ENCODE data around the gene ATRN. TPM values are rescaled to one million over a fixed set of nuclear protein-coding genes. Genes with fewer than 3 reads are reported as not detected.

Gene ATRN
- total and polyA plus RNA-seq, 2 donors (not counting 1 experiment from before 2014, with no cell fraction given): 5.8 to 19.5 TPM

GRCh38 chr20:3449319-3449718, 21.5 kb upstream of the ATRN start:
- ChIA-PET CTCF (no interaction called here), POLR2A (no interaction called here)
- no peak overlapping the region for H3K9ac ChIP-seq (ENCODE audit: low read length)
- no peaks in the 10 kb centered on the region for H3K27me3 ChIP-seq (replicated peaks in 1 of 4; ENCODE audit: control extremely low read depth in 1 of 4, control insufficient read depth in 3 of 4, insufficient read depth in 4 of 4, low read length in 3 of 4)
- intact Hi-C loops (cut with micrococcal nuclease): no loop called here
- Mint-ChIP-seq H3K27ac (no peak overlapping the region), H3K4me3 (no peak overlapping the region), H3K9me3 (ENCODE audit: insufficient read depth) (no peaks in the 10 kb centered on the region), H3K4me1 (no peaks in the 10 kb centered on the region), H3K27me3 (peaks cover 33% of the 10 kb centered on the region)
- no peaks in the 10 kb centered on the region for H3K9me3 ChIP-seq (ENCODE audit: control extremely low read depth in 1 of 3, control insufficient read depth in 2 of 3, insufficient read depth in 1 of 3, low read length in 2 of 3)
- no peak overlapping the region for H2AFZ ChIP-seq (ENCODE audit: insufficient read depth, low read depth, low read length, poor library complexity, severe bottlenecking)
- H3K4me2 ChIP-seq (replicated peaks; ENCODE audit: low read depth, low read length, poor library complexity, severe bottlenecking): no peak overlapping the region
- no peaks in the 10 kb centered on the region for H3K36me3 ChIP-seq (replicated peaks in 1 of 2; ENCODE audit: control extremely low read depth in 1 of 2, control insufficient read depth in 1 of 2, extremely low read depth in 1 of 2, insufficient read depth in 2 of 2, low read length in 1 of 2)
- no peak overlapping the region for H3K27ac ChIP-seq (ENCODE audit: low read length in 2 of 2)
- no peaks in the 10 kb centered on the region for H3K4me1 ChIP-seq (ENCODE audit: control insufficient read depth in 2 of 2, insufficient read depth in 2 of 2, low read length in 2 of 2)
- no peak overlapping the region for H3K4me3 ChIP-seq (ENCODE audit: control extremely low read depth in 1 of 5, extremely low read depth in 1 of 5, insufficient read depth in 1 of 5, low read depth in 2 of 5, low read length in 4 of 5)
- H3K79me2 ChIP-seq (ENCODE audit: control insufficient read depth, insufficient read depth, low read length): no peaks in the 10 kb centered on the region
- no peak for TF ChIP-seq CTCF (IDR thresholded peaks at IDR 0.05)
- no peak for TF ChIP-seq EZH2 (IDR thresholded peaks at IDR 0.05; ENCODE audit: borderline replicate concordance, insufficient read depth, low read depth, low read length, poor library complexity, severe bottlenecking)
- no peaks in the 10 kb centered on the region for H4K20me1 ChIP-seq (ENCODE audit: control insufficient read depth, insufficient read depth, low read length, poor library complexity, severe bottlenecking)
- no peak for ATAC-seq (ENCODE audit: low read depth)
- no CpG with 5 or more reads among the region's 1 CpG for whole genome bisulfite sequencing (ENCODE audit: insufficient coverage)
- no peak for DNase-seq

- Mint-ChIP-seq H3K4me3 (no peak overlapping the region), H3K4me1 (no peaks in the 10 kb centered on the region), H3K9me3 (ENCODE audit: insufficient read depth) (no peaks in the 10 kb centered on the region), H3K27ac (no peak overlapping the region), H3K27me3 (peaks cover 32% of the 10 kb centered on the region)
- H3K9ac ChIP-seq (ENCODE audit: low read length): no peak overlapping the region
- no peaks in the 10 kb centered on the region for H3K27me3 ChIP-seq (replicated peaks in 1 of 4; ENCODE audit: control extremely low read depth in 1 of 4, control insufficient read depth in 3 of 4, insufficient read depth in 4 of 4, low read length in 3 of 4)
- no peak overlapping the region for H3K27ac ChIP-seq (ENCODE audit: low read length in 2 of 2)
- ChIA-PET CTCF (interaction anchor here (1.2 kb wide), 1 partner anchor 33 kb away, joined by 3 read pairs; no protein-coding TSS in a partner anchor), POLR2A (no interaction called here)
- H3K4me1 ChIP-seq (ENCODE audit: control insufficient read depth in 2 of 2, insufficient read depth in 2 of 2, low read length in 2 of 2): no peaks in the 10 kb centered on the region
- H3K79me2 ChIP-seq (ENCODE audit: control insufficient read depth, insufficient read depth, low read length): no peaks in the 10 kb centered on the region
- WGBS (ENCODE audit: insufficient coverage): no CpG with 5 or more reads among the region's 2 CpGs
- H3K4me3 ChIP-seq (ENCODE audit: control extremely low read depth in 1 of 5, extremely low read depth in 1 of 5, insufficient read depth in 1 of 5, low read depth in 2 of 5, low read length in 4 of 5): no peak overlapping the region
- intact Hi-C loops (cut with micrococcal nuclease): no loop called here
- H2AFZ ChIP-seq (ENCODE audit: insufficient read depth, low read depth, low read length, poor library complexity, severe bottlenecking): no peak overlapping the region
- H3K36me3 ChIP-seq (replicated peaks in 1 of 2; ENCODE audit: control extremely low read depth in 1 of 2, control insufficient read depth in 1 of 2, extremely low read depth in 1 of 2, insufficient read depth in 2 of 2, low read length in 1 of 2): no peaks in the 10 kb centered on the region
- no peaks in the 10 kb centered on the region for H3K9me3 ChIP-seq (ENCODE audit: control extremely low read depth in 1 of 3, control insufficient read depth in 2 of 3, insufficient read depth in 1 of 3, low read length in 2 of 3)
- ATAC-seq (ENCODE audit: low read depth): no peak
- TF ChIP-seq CTCF (IDR thresholded peaks at IDR 0.05) (no peak), EZH2 (IDR thresholded peaks at IDR 0.05; ENCODE audit: borderline replicate concordance, insufficient read depth, low read depth, low read length, poor library complexity, severe bottlenecking) (no peak)
- no peak for DNase-seq
- H4K20me1 ChIP-seq (ENCODE audit: control insufficient read depth, insufficient read depth, low read length, poor library complexity, severe bottlenecking): no peaks in the 10 kb centered on the region
- no peak overlapping the region for H3K4me2 ChIP-seq (replicated peaks; ENCODE audit: low read depth, low read length, poor library complexity, severe bottlenecking)
Measured at GRCh38 chr20:3452136-3452535, 18.7 kb upstream of the ATRN start.

Measured in B cell (primary cell).